GM12801 (cell line): ENCODE measurements around the gene GTF2F2.

ENCODE experiments used
- TF ChIP-seq, protein P1 (sequence below): IDR thresholded peaks from one replicate; pipeline ENCODE4 v1.5.1; 2011; ENCODE audit warnings: control low read depth; ENCODE audit not compliant: insufficient read length; ENCODE audit errors: extremely low read depth

The GTF2F2 gene

DNA sequence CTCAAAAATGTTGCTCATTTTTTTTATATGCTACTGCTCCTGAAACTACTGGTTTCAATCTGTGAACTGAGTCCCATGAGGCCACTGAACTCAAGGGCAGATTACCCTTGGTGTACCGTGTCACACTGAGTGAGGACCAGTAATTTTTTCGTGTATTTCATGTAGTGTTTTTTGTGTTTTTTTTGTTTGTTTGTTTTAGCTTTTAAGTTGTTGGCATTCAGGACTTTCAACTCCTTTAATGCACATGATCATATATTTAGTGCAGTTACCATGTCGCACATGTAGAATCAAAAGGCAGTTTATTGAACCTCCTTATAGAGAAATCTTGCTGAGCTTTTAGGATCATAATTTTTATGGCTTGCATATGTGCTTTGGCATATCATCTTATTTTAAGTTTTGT lies 162.7 kb downstream of the GTF2F2 start:
- TF ChIP-seq, protein P1, sequence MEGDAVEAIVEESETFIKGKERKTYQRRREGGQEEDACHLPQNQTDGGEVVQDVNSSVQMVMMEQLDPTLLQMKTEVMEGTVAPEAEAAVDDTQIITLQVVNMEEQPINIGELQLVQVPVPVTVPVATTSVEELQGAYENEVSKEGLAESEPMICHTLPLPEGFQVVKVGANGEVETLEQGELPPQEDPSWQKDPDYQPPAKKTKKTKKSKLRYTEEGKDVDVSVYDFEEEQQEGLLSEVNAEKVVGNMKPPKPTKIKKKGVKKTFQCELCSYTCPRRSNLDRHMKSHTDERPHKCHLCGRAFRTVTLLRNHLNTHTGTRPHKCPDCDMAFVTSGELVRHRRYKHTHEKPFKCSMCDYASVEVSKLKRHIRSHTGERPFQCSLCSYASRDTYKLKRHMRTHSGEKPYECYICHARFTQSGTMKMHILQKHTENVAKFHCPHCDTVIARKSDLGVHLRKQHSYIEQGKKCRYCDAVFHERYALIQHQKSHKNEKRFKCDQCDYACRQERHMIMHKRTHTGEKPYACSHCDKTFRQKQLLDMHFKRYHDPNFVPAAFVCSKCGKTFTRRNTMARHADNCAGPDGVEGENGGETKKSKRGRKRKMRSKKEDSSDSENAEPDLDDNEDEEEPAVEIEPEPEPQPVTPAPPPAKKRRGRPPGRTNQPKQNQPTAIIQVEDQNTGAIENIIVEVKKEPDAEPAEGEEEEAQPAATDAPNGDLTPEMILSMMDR: no peak

- TF ChIP-seq, protein P1: no peak
Observed at GRCh38 chr13:45289936-45290563, 169.7 kb downstream of the GTF2F2 start.

GRCh38 chr13:45292176-45292575 lies 171.9 kb downstream of the GTF2F2 start:
- TF ChIP-seq, protein P1: no peak

- TF ChIP-seq, protein P1: no peak
Observed at GRCh38 chr13:45295536-45295935, 175.2 kb downstream of the GTF2F2 start.

- TF ChIP-seq, protein P1: no peak
Observed at GRCh38 chr13:45296259-45296658, 175.9 kb downstream of the GTF2F2 start.

DNA sequence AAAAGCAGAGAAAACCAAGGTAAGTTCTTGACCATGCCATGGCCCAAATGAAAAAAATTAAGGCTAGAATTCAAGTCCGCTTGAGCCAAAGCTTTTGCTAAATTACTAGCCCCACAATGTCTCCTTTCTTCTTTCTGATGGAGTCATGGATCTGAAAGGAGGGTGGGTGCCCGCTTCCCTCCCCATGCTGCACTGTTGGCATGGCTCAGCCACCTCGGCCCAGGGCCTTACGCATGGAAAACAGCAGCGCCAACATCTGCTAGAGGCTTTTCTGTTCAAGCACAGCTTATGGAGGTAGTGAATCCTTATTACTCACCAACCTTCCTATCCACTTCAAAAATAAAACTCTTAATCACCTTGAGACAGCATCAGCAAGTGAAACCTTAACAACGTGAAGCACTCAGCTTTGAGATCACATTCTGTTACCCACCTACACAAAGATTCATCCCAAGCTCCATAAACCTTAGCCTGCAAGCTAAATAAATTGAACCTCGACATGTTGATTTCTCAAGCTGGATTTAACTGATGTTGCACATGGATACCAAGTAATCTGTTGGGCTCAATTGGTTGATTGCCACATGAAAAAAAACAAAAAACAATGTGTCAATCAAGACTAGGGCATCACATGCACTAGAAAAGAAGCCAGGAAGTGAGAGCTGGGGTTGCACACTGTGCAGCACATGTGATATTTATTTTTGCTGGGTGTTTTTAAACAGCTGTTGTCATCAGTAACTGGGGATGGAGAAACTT lies 177.3 kb downstream of the GTF2F2 start:
- TF ChIP-seq, protein P1: no peak

GRCh38 chr13:45298206-45298505 lies 177.8 kb downstream of the GTF2F2 start:
- TF ChIP-seq, protein P1: no peak
